ENCODE measurements around the gene ERN2.
"Not testable (repeated sequence)": the region's sequence is repeated elsewhere in the genome, so short reads cannot be mapped to it uniquely, and the experiment has no call there.

The ERN2 gene

GRCh38 chr16:23712976-23713375 lies at the start of gene ERN2:
ERN2 (minus strand) TSS chr16:23713222; CDS start chr16:23713187, 35 bp downstream.
- Mint-ChIP-seq H3K27me3 (peaks cover 66% of the 10 kb centered on the region), H3K27ac (ENCODE audit: low read depth) (no peak within 1 kb of the TSS), H3K36me3 (ENCODE audit: insufficient read depth) (no peaks in the 10 kb centered on the region), H3K9me3 (no peaks in the 10 kb centered on the region), H3K4me3 (no peak within 1 kb of the TSS), H3K4me1 (no peaks in the 10 kb centered on the region)
- ATAC-seq (replicated peaks; ENCODE audit: extremely low read depth, poor library complexity, severe bottlenecking) (no peak), DNase-seq (ENCODE audit: low spot score in 2 of 2) (no peak)

- H3K27me3 Mint-ChIP-seq = peaks cover 63% of the 10 kb centered on the region
Measured at GRCh38 chr16:23757937-23758619, 45.1 kb upstream of the ERN2 start.

DNA sequence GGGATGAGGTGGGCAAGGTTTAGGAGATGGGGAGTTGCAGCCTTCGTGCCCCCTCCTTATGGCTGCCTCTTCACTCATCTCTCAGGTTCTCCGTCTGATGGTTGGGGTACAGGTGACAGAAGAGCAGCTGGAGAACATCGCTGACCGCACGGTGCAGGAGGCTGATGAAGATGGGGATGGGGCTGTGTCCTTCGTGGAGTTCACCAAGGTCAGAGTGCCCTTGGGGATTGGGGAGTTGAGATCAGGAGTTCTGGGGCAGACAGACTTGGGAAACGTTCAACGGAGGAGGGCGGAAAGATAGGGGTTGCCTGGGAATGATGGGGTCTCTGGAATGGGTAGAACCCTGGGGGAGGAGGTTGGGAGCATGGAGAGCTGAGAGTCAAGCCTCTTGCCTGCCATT lies 44.1 kb upstream of the ERN2 start:
- DNase-seq (ENCODE audit: low spot score in 2 of 2) (no peak), ATAC-seq (replicated peaks; ENCODE audit: extremely low read depth, poor library complexity, severe bottlenecking) (no peak)
- Mint-ChIP-seq H3K4me1 (no peaks in the 10 kb centered on the region), H3K36me3 (ENCODE audit: insufficient read depth) (no peaks in the 10 kb centered on the region), H3K27ac (ENCODE audit: low read depth) (no peak overlapping the region), H3K27me3 (peaks cover 68% of the 10 kb centered on the region), H3K4me3 (no peak overlapping the region), H3K9me3 (no peaks in the 10 kb centered on the region)

More at GRCh38 chr16:23757937-23758619, 45.1 kb upstream of the ERN2 start:
- H3K9me3 Mint-ChIP-seq = no peaks in the 10 kb centered on the region
- no peak overlapping the region for H3K27ac Mint-ChIP-seq (ENCODE audit: low read depth)
- no peak for DNase-seq (ENCODE audit: low spot score in 2 of 2)
- H3K36me3 Mint-ChIP-seq (ENCODE audit: insufficient read depth) = no peaks in the 10 kb centered on the region
- H3K4me3 Mint-ChIP-seq = no peak overlapping the region
- H3K4me1 Mint-ChIP-seq = no peaks in the 10 kb centered on the region
- no peak for ATAC-seq (replicated peaks; ENCODE audit: extremely low read depth, poor library complexity, severe bottlenecking)

- no peaks in the 10 kb centered on the region for H3K9me3 Mint-ChIP-seq
- H3K4me1 Mint-ChIP-seq = no peaks in the 10 kb centered on the region
- H3K27me3 Mint-ChIP-seq = peaks cover 72% of the 10 kb centered on the region
- no peak overlapping the region for H3K27ac Mint-ChIP-seq (ENCODE audit: low read depth)
- H3K4me3 Mint-ChIP-seq = peak overlapping the region; percentile 8
- ATAC-seq (replicated peaks; ENCODE audit: extremely low read depth, poor library complexity, severe bottlenecking) (no peak), DNase-seq (ENCODE audit: low spot score in 2 of 2) (no peak)
- H3K36me3 Mint-ChIP-seq (ENCODE audit: insufficient read depth) = no peaks in the 10 kb centered on the region
Measured at GRCh38 chr16:23755484-23755809, 42.4 kb upstream of the ERN2 start.

DNA sequence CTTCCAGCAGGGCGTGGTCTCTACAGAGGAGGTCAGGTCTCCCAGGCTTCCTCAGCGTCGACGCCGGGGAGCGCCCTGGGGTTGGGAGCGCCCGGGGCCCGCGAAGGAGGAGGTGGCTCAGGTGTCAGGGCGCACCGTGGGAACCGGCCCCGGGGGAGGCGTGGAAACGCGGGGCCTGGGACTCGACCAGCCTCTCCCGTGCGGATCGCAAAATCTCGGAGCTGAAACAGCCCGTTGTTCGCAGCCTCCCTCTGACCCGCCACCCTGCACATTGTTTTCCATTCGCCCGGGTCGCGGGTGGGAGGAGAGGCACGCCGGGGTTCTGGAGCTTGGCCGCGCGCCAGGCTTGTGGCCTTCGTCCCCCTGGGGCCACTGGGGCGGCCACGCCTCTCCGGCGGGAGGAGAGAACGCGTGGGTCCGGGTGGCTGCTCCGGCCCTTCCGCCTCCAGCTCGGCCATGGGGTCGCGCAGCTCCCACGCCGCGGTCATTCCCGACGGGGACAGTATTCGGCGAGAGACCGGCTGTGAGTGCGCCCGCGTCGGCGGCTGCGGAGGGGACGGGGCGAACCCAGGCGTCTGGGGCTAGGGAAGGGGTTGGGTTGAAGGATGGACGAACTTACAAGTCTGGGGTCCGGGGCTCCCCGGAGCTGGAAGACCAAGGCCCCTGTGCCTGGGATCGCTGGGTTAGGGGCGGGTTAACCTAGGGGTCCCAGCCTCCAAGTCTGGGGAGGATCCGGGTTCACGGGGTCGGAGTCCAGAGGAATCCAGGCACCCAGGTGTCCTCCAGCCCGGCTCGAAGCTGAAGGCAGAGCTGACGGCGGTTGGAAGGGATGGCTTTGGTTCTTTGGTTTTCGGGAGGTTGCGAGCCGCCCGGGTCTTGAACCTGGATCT lies 41.8 kb upstream of the ERN2 start, which contains the start of gene CHP2:
Gene CHP2, plus strand, starts transcription at position 433 of the 890 bp plus-strand sequence. Its CDS starts 24 bp downstream, at position 457.
- ATAC-seq (replicated peaks; ENCODE audit: extremely low read depth, poor library complexity, severe bottlenecking) (no peak), DNase-seq (ENCODE audit: low spot score in 2 of 2) (no peak)
- H3K4me3 Mint-ChIP-seq = peak within 1 kb of the TSS; percentile 8
- no peak within 1 kb of the TSS for H3K27ac Mint-ChIP-seq (ENCODE audit: low read depth)
- H3K9me3 Mint-ChIP-seq = no peaks in the 10 kb centered on the region
- no peaks in the 10 kb centered on the region for H3K4me1 Mint-ChIP-seq
- peaks cover 72% of the 10 kb centered on the region for H3K27me3 Mint-ChIP-seq
- no peaks in the 10 kb centered on the region for H3K36me3 Mint-ChIP-seq (ENCODE audit: insufficient read depth)

DNA sequence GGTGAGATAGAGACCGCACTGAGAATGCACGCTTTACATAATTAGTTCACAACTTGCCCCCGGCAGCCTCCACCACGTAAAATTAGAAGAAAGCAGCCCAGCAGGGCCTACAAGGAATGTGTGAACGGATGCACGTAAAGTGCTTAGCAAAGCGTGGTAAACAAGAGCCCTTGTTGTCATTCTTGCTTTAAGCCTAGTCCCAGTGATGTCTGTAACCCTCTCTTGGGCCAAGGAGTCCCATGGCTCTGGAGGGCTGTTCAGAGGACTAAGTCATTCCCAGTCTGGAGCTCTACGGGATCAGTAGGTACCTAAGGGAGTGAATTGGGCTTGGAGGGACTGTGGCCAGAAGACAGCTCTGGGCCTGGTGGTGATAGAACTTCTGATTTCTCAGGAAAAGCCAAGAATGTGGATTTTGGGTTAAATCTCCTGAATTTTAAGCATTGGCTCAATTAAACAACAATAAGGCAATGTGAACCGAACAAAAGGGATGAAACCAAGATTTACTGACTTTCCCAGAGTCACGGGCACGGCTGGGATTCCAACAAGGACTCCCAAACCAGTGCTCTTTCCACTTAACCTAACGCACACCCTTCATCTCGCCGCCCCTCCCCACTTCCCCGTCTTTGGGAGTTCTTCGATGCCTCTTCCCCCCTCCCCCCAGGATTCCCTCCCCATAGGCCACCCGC lies 41.0 kb upstream of the ERN2 start:
- ATAC-seq (replicated peaks; ENCODE audit: extremely low read depth, poor library complexity, severe bottlenecking) (no peak), DNase-seq (ENCODE audit: low spot score in 2 of 2) (no peak)
- no peaks in the 10 kb centered on the region for H3K4me1 Mint-ChIP-seq
- H3K9me3 Mint-ChIP-seq = no peaks in the 10 kb centered on the region
- peaks cover 78% of the 10 kb centered on the region for H3K27me3 Mint-ChIP-seq
- no peak overlapping the region for H3K4me3 Mint-ChIP-seq
- no peak overlapping the region for H3K27ac Mint-ChIP-seq (ENCODE audit: low read depth)
- no peaks in the 10 kb centered on the region for H3K36me3 Mint-ChIP-seq (ENCODE audit: insufficient read depth)

GRCh38 chr16:23751053-23751452 lies 38.0 kb upstream of the ERN2 start:
- ATAC-seq (replicated peaks; ENCODE audit: extremely low read depth, poor library complexity, severe bottlenecking); H3K36me3 Mint-ChIP-seq (ENCODE audit: insufficient read depth); H3K9me3 Mint-ChIP-seq; H3K4me1 Mint-ChIP-seq; H3K27ac Mint-ChIP-seq (ENCODE audit: low read depth); H3K4me3 Mint-ChIP-seq; DNase-seq (ENCODE audit: low spot score in 2 of 2): not testable (repeated sequence)
- peaks cover 67% of the 10 kb centered on the region for H3K27me3 Mint-ChIP-seq

GRCh38 chr16:23748630-23749029 lies 35.6 kb upstream of the ERN2 start:
- H3K27ac Mint-ChIP-seq (ENCODE audit: low read depth) = no peak overlapping the region

GRCh38 chr16:23745263-23745662 lies 32.2 kb upstream of the ERN2 start:
- peaks cover 78% of the 10 kb centered on the region for H3K27me3 Mint-ChIP-seq
- ATAC-seq (replicated peaks; ENCODE audit: extremely low read depth, poor library complexity, severe bottlenecking) (no peak), DNase-seq (ENCODE audit: low spot score in 2 of 2) (no peak)
- no peak overlapping the region for H3K4me3 Mint-ChIP-seq
- H3K4me1 Mint-ChIP-seq = no peaks in the 10 kb centered on the region
- no peaks in the 10 kb centered on the region for H3K36me3 Mint-ChIP-seq (ENCODE audit: insufficient read depth)
- H3K9me3 Mint-ChIP-seq = peaks cover 5% of the 10 kb centered on the region
- no peak overlapping the region for H3K27ac Mint-ChIP-seq (ENCODE audit: low read depth)

More at GRCh38 chr16:23748630-23749029, 35.6 kb upstream of the ERN2 start:
- no peak for ATAC-seq (replicated peaks; ENCODE audit: extremely low read depth, poor library complexity, severe bottlenecking)
- no peak for DNase-seq (ENCODE audit: low spot score in 2 of 2)
- no peaks in the 10 kb centered on the region for H3K36me3 Mint-ChIP-seq (ENCODE audit: insufficient read depth)
- peaks cover 75% of the 10 kb centered on the region for H3K27me3 Mint-ChIP-seq
- H3K9me3 Mint-ChIP-seq = peaks cover 5% of the 10 kb centered on the region
- no peak overlapping the region for H3K4me3 Mint-ChIP-seq
- H3K4me1 Mint-ChIP-seq = no peaks in the 10 kb centered on the region

DNA sequence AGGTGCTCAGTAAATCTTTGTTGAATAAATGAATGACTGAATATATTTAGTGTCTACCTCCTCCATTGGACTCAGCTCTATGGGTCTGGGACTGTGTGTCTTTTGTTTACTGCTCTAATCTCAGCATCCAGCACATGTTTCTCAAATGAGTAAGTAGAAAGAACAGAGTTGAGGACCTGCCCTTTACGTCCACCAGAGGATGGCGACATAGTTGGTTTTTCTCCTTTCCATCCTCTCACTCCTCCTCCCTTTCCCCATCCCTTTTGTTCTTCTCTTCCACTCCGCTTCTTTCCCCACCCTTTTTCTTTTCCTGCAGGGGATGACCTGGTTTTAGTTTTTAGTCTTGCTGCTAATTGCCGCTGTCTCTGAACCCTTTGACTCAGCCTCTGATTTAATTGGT lies 29.7 kb upstream of the ERN2 start:
- no peak for DNase-seq (ENCODE audit: low spot score in 2 of 2)
- Mint-ChIP-seq H3K4me1 (no peaks in the 10 kb centered on the region), H3K27me3 (peaks cover 79% of the 10 kb centered on the region), H3K36me3 (ENCODE audit: insufficient read depth) (no peaks in the 10 kb centered on the region), H3K27ac (ENCODE audit: low read depth) (no peak overlapping the region), H3K9me3 (peaks cover 5% of the 10 kb centered on the region), H3K4me3 (no peak overlapping the region)
- no peak for ATAC-seq (replicated peaks; ENCODE audit: extremely low read depth, poor library complexity, severe bottlenecking)

DNA sequence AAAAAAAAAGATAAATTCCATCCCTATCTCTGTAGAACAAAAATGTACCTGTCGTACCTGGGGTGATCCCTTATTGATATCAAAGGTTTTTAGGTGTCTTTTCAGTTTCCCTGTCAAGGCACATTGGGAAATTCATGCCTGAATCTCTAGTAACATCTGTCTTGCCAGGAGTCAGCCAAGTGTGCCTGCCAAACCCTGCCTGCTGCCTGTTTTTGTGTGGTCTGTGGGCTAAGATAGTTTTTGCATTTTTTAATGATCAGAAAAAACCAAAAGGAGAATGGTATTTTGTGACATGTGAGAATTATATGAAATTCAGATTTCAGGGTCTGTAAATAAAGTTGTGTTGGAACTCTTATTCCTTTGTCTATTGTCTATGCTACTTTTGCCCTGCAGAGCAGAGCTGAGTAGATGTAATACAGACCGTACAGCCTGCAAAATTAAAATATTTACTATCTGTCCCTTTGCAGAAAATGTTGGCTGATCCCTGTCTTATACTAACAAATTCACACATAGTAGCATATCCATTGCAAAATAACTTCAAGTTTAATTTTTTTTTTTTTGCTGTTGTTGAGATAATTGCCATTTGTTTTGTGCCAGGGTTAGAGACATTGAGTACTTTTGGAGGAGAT lies 28.8 kb upstream of the ERN2 start:
- Mint-ChIP-seq H3K4me3 (no peak overlapping the region), H3K4me1 (no peaks in the 10 kb centered on the region), H3K27ac (ENCODE audit: low read depth) (no peak overlapping the region), H3K9me3 (peaks cover 5% of the 10 kb centered on the region), H3K36me3 (ENCODE audit: insufficient read depth) (no peaks in the 10 kb centered on the region), H3K27me3 (peaks cover 77% of the 10 kb centered on the region)
- DNase-seq (ENCODE audit: low spot score in 2 of 2) = no peak
- no peak for ATAC-seq (replicated peaks; ENCODE audit: extremely low read depth, poor library complexity, severe bottlenecking)

DNA sequence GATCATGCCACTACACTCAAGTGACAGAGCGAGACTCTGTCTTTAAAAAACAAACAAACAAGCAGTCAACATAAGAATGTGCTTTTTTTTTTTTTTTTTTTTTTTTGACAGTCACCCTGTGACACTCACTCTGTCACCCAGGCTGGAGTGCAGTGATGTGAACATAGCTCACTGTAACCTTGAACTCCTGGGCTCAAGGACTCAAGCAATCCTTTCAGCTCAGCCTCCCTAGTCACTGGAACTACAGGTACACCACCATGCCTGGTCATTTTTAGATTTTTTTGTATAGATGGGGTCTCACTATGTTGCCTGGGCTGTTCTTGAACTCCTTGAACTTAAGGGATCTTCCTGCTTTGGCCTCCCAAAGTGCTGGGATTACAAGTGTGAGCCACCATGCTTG lies 26.5 kb upstream of the ERN2 start:
- Mint-ChIP-seq H3K27ac (ENCODE audit: low read depth) (no peak overlapping the region), H3K36me3 (ENCODE audit: insufficient read depth) (no peaks in the 10 kb centered on the region), H3K27me3 (peaks cover 55% of the 10 kb centered on the region), H3K4me3 (no peak overlapping the region), H3K9me3 (no peaks in the 10 kb centered on the region), H3K4me1 (peaks cover 6% of the 10 kb centered on the region)
- no peak for DNase-seq (ENCODE audit: low spot score in 2 of 2)
- ATAC-seq (replicated peaks; ENCODE audit: extremely low read depth, poor library complexity, severe bottlenecking) = no peak

Data from central memory CD8-positive, alpha-beta T cell (primary cell).